ENCODE data around the gene RERE. TPM values are rescaled to one million over a fixed set of nuclear protein-coding genes. Genes with fewer than 3 reads are reported as not detected.

RERE gene
- total and polyA plus RNA-seq, 2 donors (not counting 3 experiments of a cell fraction or from before 2014, with no cell fraction given) = 14.1 to 113 TPM

DNA sequence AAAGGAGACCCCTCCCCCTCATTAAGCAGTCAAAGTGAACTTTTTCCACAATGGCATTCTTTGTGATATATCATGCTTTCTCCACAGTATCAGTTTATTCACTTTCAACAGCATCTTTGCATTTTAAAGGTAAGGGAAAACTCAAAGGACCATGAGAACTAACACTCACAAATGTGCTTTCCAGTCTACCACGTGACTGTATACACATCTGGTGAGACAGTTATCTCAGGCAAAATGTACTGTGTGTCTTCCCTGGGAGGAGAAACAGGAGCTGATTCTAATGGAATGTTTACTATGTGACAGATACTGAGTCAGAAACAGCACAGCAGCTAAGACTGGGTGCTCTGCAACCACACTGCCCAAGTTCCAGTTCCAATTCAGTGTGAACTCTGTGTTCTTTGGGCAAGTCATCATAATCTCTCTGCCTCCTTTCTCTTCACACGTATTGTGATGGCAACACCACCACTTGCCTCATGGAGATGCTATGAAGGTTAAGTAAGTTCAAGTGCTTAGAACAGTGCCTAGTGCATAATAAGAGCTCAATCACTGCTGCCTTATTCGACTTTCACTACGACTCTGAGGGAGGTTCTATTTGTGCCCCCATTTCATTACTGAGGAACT, 420.5 kb downstream of the RERE start:
- no peak for FAIRE-seq
- DNase-seq (ENCODE audit: low read depth, low spot score) = peak; percentile 71
- Histone ChIP-seq H3K9ac (replicated peaks; ENCODE audit: extremely low read depth, insufficient read depth, low read length) (peak overlapping the region; percentile 32), H3K36me3 (ENCODE audit: control insufficient read depth in 2 of 2, extremely low read depth in 1 of 2, insufficient read depth in 2 of 2, low read length in 2 of 2) (peaks cover 2 to 3% of the 10 kb centered on the region in 2 experiments), H3K79me2 (ENCODE audit: control insufficient read depth, insufficient read depth, low read length) (peaks cover 29% of the 10 kb centered on the region), H3K27me3 (ENCODE audit: control insufficient read depth in 2 of 2, insufficient read depth in 2 of 2, low read length in 2 of 2) (no peaks in the 10 kb centered on the region), H2AFZ (ENCODE audit: low read depth, low read length) (no peak overlapping the region), H3K9me3 (replicated peaks; ENCODE audit: control insufficient read depth, insufficient read depth, low read length) (no peaks in the 10 kb centered on the region), H3K4me1 (ENCODE audit: control insufficient read depth, extremely low read depth, insufficient read depth, low read length) (peaks cover 49% of the 10 kb centered on the region), H3K4me2 (ENCODE audit: insufficient read depth, low read length) (peak overlapping the region; percentile 54), H3K9me1 (replicated peaks; ENCODE audit: control insufficient read depth, extremely low read depth, insufficient read depth, low read length) (no peaks in the 10 kb centered on the region), H4K20me1 (replicated peaks; ENCODE audit: control insufficient read depth, extremely low read depth, insufficient read depth, low read length) (no peaks in the 10 kb centered on the region), H3K27ac (ENCODE audit: insufficient read depth, low read depth, low read length) (peak overlapping the region; percentile 62), H3K4me3 (replicated peaks in 1 of 3; ENCODE audit: insufficient read depth in 1 of 3, low read depth in 1 of 3, low read length in 3 of 3) (no peak overlapping the region)
- intact Hi-C loops (cut with micrococcal nuclease) (loop anchor here (1.0 to 5.0 kb wide), 5 partner anchors 15 to 175 kb away; no protein-coding TSS in a partner anchor), dilution Hi-C loops (cut with MboI; ENCODE audit: extremely low pct_ligation_motif_present, low sequenced_read_pairs) (no loop called here)
- ChIA-PET POLR2A (interaction anchor here (1.4 kb wide), 1 partner anchor 15 kb away, joined by 3 read pairs; no protein-coding TSS in a partner anchor), CTCF (interaction anchor here (0.7 to 3.1 kb wide), 11 partner anchors 12 to 452 kb away, joined by 3 to 34 read pairs (median 4); no protein-coding TSS in a partner anchor)
- peak; percentile 22 for TF ChIP-seq POLR2AphosphoS5 (IDR thresholded peaks at IDR 0.05; ENCODE audit: insufficient read depth, low read depth, low read length)
- TF ChIP-seq EZH2 (IDR thresholded peaks at IDR 0.05; ENCODE audit: borderline replicate concordance, low read depth, low read length, severe bottlenecking) = no peak
- TF ChIP-seq, protein P1, sequence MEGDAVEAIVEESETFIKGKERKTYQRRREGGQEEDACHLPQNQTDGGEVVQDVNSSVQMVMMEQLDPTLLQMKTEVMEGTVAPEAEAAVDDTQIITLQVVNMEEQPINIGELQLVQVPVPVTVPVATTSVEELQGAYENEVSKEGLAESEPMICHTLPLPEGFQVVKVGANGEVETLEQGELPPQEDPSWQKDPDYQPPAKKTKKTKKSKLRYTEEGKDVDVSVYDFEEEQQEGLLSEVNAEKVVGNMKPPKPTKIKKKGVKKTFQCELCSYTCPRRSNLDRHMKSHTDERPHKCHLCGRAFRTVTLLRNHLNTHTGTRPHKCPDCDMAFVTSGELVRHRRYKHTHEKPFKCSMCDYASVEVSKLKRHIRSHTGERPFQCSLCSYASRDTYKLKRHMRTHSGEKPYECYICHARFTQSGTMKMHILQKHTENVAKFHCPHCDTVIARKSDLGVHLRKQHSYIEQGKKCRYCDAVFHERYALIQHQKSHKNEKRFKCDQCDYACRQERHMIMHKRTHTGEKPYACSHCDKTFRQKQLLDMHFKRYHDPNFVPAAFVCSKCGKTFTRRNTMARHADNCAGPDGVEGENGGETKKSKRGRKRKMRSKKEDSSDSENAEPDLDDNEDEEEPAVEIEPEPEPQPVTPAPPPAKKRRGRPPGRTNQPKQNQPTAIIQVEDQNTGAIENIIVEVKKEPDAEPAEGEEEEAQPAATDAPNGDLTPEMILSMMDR (IDR thresholded peaks at IDR 0.05; ENCODE audit: extremely low read depth in 1 of 2, insufficient read depth in 1 of 2, low read depth in 1 of 2, low read length in 2 of 2) = no peak
- no peak for TF ChIP-seq POLR2A (IDR thresholded peaks at IDR 0.05; ENCODE audit: low read depth, low read length)
- peak; percentile 34 for TF ChIP-seq JUN (IDR thresholded peaks at IDR 0.05; ENCODE audit: borderline replicate concordance, insufficient read depth, insufficient read length, low read depth)
- peak; percentile 67 for TF ChIP-seq FOS (IDR thresholded peaks at IDR 0.05; ENCODE audit: borderline replicate concordance, insufficient read depth, low read length)
- TF ChIP-seq GATA2 (IDR thresholded peaks at IDR 0.05; ENCODE audit: insufficient read depth, insufficient read length, low read depth, low read length) = peak; percentile 40
- TF ChIP-seq, protein P2, sequence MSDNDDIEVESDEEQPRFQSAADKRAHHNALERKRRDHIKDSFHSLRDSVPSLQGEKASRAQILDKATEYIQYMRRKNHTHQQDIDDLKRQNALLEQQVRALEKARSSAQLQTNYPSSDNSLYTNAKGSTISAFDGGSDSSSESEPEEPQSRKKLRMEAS (IDR thresholded peaks at IDR 0.05; ENCODE audit: insufficient read depth, insufficient read length) = peak; percentile 45
- TF ChIP-seq MYC (IDR thresholded peaks at IDR 0.05; ENCODE audit: low read depth, low read length) = no peak
- BruUV-seq (replicated peaks) = no TSS peak
